Measurements from ENCODE around the gene PAM16.

PAM16 gene

GRCh38 chr16:4332623-4333307 is 18.4 kb downstream of the PAM16 start:
- DNase-seq = no peak

- DNase-seq = no peak
Measured at GRCh38 chr16:4332083-4332482, 19.0 kb downstream of the PAM16 start.

GRCh38 chr16:4330277-4330874 is 20.7 kb downstream of the PAM16 start:
- DNase-seq = no peak

- no peak for DNase-seq
Measured at GRCh38 chr16:4328782-4329775, 22.0 kb downstream of the PAM16 start.

- DNase-seq = no peak
Measured at GRCh38 chr16:4328046-4328781, 22.9 kb downstream of the PAM16 start.

GRCh38 chr16:4327386-4328045 is 23.6 kb downstream of the PAM16 start:
- DNase-seq = no peak

- no peak for DNase-seq
Measured at GRCh38 chr16:4325253-4325758, 25.8 kb downstream of the PAM16 start.

GRCh38 chr16:4324492-4325252 is 26.4 kb downstream of the PAM16 start:
- DNase-seq = no peak

GRCh38 chr16:4323845-4324488 is 27.2 kb downstream of the PAM16 start:
- DNase-seq = no peak

- DNase-seq = no peak
Measured at GRCh38 chr16:4323071-4323844, 27.9 kb downstream of the PAM16 start.

- DNase-seq = no peak
Measured at GRCh38 chr16:4322121-4323052, 28.7 kb downstream of the PAM16 start.

GRCh38 chr16:4321286-4322120 is 29.6 kb downstream of the PAM16 start:
- no peak for DNase-seq

- DNase-seq = no peak
Measured at GRCh38 chr16:4320571-4321137, 30.5 kb downstream of the PAM16 start.

- no peak for DNase-seq
Measured at GRCh38 chr16:4319454-4320421, 31.4 kb downstream of the PAM16 start.

GRCh38 chr16:4318967-4319366 is 32.2 kb downstream of the PAM16 start:
- DNase-seq = no peak

- DNase-seq = no peak
Measured at GRCh38 chr16:4318451-4318910, 32.6 kb downstream of the PAM16 start.

Data from NCI-H2029 treated with DMSO at 0.1 percent for 48 hours (cell line).